Measurements from ENCODE around the gene DPH2. TPM values are rescaled to one million over a fixed set of nuclear protein-coding genes. Genes with fewer than 3 reads are reported as not detected.

The DPH2 gene
- polyA plus RNA-seq: 26.0 and 29.2 TPM in 2 replicates
- 13.1 and 16.3 TPM in 2 replicates for polyA minus RNA-seq

- Histone ChIP-seq H3K9me2 (ENCODE audit: insufficient read depth, low read length) (no peaks in the 10 kb centered on the region), H3F3A (ENCODE audit: insufficient read depth, low read length, poor library complexity, severe bottlenecking) (no peaks in the 10 kb centered on the region), H3K4me2 (ENCODE audit: low read length) (peak within 1 kb of the TSS; percentile 94), H3K27me3 (ENCODE audit: insufficient read depth, low read depth, low read length) (no peaks in the 10 kb centered on the region), H2AFZ (ENCODE audit: low read depth, low read length) (peak within 1 kb of the TSS; percentile 42), H3K36me3 (ENCODE audit: insufficient read depth, low read length) (no peaks in the 10 kb centered on the region), H3K9ac (ENCODE audit: low read length) (peak within 1 kb of the TSS; percentile 60), H3K9me3 (ENCODE audit: low read length) (no peaks in the 10 kb centered on the region), H3K27ac (ENCODE audit: low read length) (no peak within 1 kb of the TSS), H3K4me3 (ENCODE audit: low read length) (peak within 1 kb of the TSS; percentile 85), H4K20me1 (ENCODE audit: insufficient read depth) (no peaks in the 10 kb centered on the region), H3K79me2 (replicated peaks; ENCODE audit: insufficient read depth, low read length) (peaks cover under 1% of the 10 kb centered on the region)
- TF ChIP-seq MXI1 (conservative IDR thresholded peaks at IDR 0.05; ENCODE audit: poor library complexity, severe bottlenecking) (peak; percentile 99), POLR2AphosphoS5 (IDR thresholded peaks at IDR 0.05) (peak; percentile 62), CTCF (IDR thresholded peaks at IDR 0.05; ENCODE audit: poor library complexity, severe bottlenecking) (no peak)
These were observed at the start of gene DPH2 for GRCh38 chr1:43969746-43970466. TSS of gene DPH2 (plus strand) at chr1:43970010. CDS start at chr1:43970176, 166 bp downstream.

GRCh38 chr1:43921022-43921421 is 48.8 kb upstream of the DPH2 start:
- Histone ChIP-seq H3K4me2 (ENCODE audit: low read length) (no peak overlapping the region), H3F3A (ENCODE audit: insufficient read depth, low read length, poor library complexity, severe bottlenecking) (no peaks in the 10 kb centered on the region), H2AFZ (ENCODE audit: low read depth, low read length) (no peak overlapping the region), H3K9me3 (ENCODE audit: low read length) (no peaks in the 10 kb centered on the region), H3K4me3 (ENCODE audit: low read length) (no peak overlapping the region), H3K27ac (ENCODE audit: low read length) (no peak overlapping the region), H3K79me2 (replicated peaks; ENCODE audit: insufficient read depth, low read length) (no peaks in the 10 kb centered on the region), H4K20me1 (ENCODE audit: insufficient read depth) (no peaks in the 10 kb centered on the region), H3K36me3 (ENCODE audit: insufficient read depth, low read length) (no peaks in the 10 kb centered on the region), H3K9ac (ENCODE audit: low read length) (no peak overlapping the region), H3K27me3 (ENCODE audit: insufficient read depth, low read depth, low read length) (no peaks in the 10 kb centered on the region), H3K9me2 (ENCODE audit: insufficient read depth, low read length) (no peaks in the 10 kb centered on the region)
- no peak for TF ChIP-seq RAD21 (conservative IDR thresholded peaks at IDR 0.05)
- no peak for TF ChIP-seq POLR2AphosphoS5 (IDR thresholded peaks at IDR 0.05)

GRCh38 chr1:43924516-43924915 is 45.3 kb upstream of the DPH2 start:
- H3K27ac ChIP-seq (ENCODE audit: low read length): no peak overlapping the region
- H3F3A ChIP-seq (ENCODE audit: insufficient read depth, low read length, poor library complexity, severe bottlenecking): no peaks in the 10 kb centered on the region
- no peak overlapping the region for H3K4me2 ChIP-seq (ENCODE audit: low read length)
- no peak overlapping the region for H3K9ac ChIP-seq (ENCODE audit: low read length)
- H3K9me3 ChIP-seq (ENCODE audit: low read length): no peaks in the 10 kb centered on the region
- H3K4me3 ChIP-seq (ENCODE audit: low read length): no peak overlapping the region
- H3K27me3 ChIP-seq (ENCODE audit: insufficient read depth, low read depth, low read length): no peaks in the 10 kb centered on the region
- TF ChIP-seq TAF1 (IDR thresholded peaks at IDR 0.05; ENCODE audit: low read depth) (no peak), EP300 (conservative IDR thresholded peaks at IDR 0.05; ENCODE audit: poor library complexity, severe bottlenecking) (no peak), RAD21 (conservative IDR thresholded peaks at IDR 0.05) (no peak), CTCF (IDR thresholded peaks at IDR 0.05; ENCODE audit: poor library complexity, severe bottlenecking) (no peak), SMC3 (conservative IDR thresholded peaks at IDR 0.05; ENCODE audit: poor library complexity) (no peak)
- H3K79me2 ChIP-seq (replicated peaks; ENCODE audit: insufficient read depth, low read length): no peaks in the 10 kb centered on the region
- H4K20me1 ChIP-seq (ENCODE audit: insufficient read depth): no peaks in the 10 kb centered on the region
- H2AFZ ChIP-seq (ENCODE audit: low read depth, low read length): no peak overlapping the region
- H3K36me3 ChIP-seq (ENCODE audit: insufficient read depth, low read length): no peaks in the 10 kb centered on the region
- H3K9me2 ChIP-seq (ENCODE audit: insufficient read depth, low read length): no peaks in the 10 kb centered on the region
